Measurements from ENCODE around the gene CAMK1. TPM values are rescaled to one million over a fixed set of nuclear protein-coding genes. Genes with fewer than 3 reads are reported as not detected.
"Not testable (repeated sequence)": the region's sequence is repeated elsewhere in the genome, so short reads cannot be mapped to it uniquely, and the experiment has no call there.

CAMK1 gene
- total RNA-seq, 1 experiment from 2014 or later: 11.8 TPM

- Histone ChIP-seq H3K36me3 (peaks cover 21% of the 10 kb centered on the region), H3K4me3 (no peak overlapping the region), H3K27me3 (replicated peaks) (no peaks in the 10 kb centered on the region), H3K27ac (no peak overlapping the region), H3K4me1 (replicated peaks) (peaks cover 16% of the 10 kb centered on the region), H3K9me3 (replicated peaks) (no peaks in the 10 kb centered on the region)
- DNase-seq (ENCODE audit: low read depth in 1 of 2, low spot score in 2 of 2): no peak
These were observed 7.3 kb upstream of the CAMK1 start for GRCh38 chr3:9776896-9777693.

DNA sequence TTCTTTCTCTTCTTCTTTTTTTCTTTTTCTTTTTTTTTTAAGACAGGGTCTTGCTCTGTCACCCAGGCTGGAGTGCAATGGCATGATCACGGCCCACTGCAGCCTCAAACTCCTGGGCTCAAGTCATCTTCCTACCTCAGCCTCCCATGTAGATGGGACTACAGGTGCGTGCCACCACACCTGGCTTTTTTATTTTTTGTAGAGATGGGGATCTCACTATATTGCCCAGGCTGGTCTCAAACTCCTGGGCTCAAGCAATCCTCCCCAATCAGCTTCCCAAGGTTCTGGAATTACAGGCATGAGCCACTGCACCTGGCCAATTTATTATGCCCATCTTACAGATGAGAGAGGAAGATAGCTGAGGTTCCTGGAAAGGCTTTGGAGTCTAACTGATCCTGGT is 1.3 kb upstream of the CAMK1 start:
- H3K9me3 ChIP-seq (replicated peaks); DNase-seq (ENCODE audit: low read depth in 1 of 2, low spot score in 2 of 2); H3K27me3 ChIP-seq (replicated peaks); H3K4me1 ChIP-seq (replicated peaks); H3K36me3 ChIP-seq; H3K4me3 ChIP-seq; H3K27ac ChIP-seq: not testable (repeated sequence)

- no peaks in the 10 kb centered on the region for H3K9me3 ChIP-seq (replicated peaks)
- H3K27me3 ChIP-seq (replicated peaks): no peaks in the 10 kb centered on the region
- no peak overlapping the region for H3K27ac ChIP-seq
- DNase-seq (ENCODE audit: low read depth in 1 of 2, low spot score in 2 of 2): no peak
- H3K36me3 ChIP-seq: no peaks in the 10 kb centered on the region
- peaks cover 10% of the 10 kb centered on the region for H3K4me1 ChIP-seq (replicated peaks)
- H3K4me3 ChIP-seq: peak overlapping the region; percentile 39
These were observed 597 bp upstream of the CAMK1 start for GRCh38 chr3:9770276-9770812.

GRCh38 chr3:9769012-9769411 is 735 bp downstream of the CAMK1 start:
- H3K9me3 ChIP-seq (replicated peaks): no peaks in the 10 kb centered on the region
- no peaks in the 10 kb centered on the region for H3K27me3 ChIP-seq (replicated peaks)
- H3K27ac ChIP-seq: no peak overlapping the region
- no peak overlapping the region for H3K4me3 ChIP-seq
- no peaks in the 10 kb centered on the region for H3K36me3 ChIP-seq
- no peak for DNase-seq (ENCODE audit: low read depth in 1 of 2, low spot score in 2 of 2)
- H3K4me1 ChIP-seq (replicated peaks): peaks cover 10% of the 10 kb centered on the region

DNA sequence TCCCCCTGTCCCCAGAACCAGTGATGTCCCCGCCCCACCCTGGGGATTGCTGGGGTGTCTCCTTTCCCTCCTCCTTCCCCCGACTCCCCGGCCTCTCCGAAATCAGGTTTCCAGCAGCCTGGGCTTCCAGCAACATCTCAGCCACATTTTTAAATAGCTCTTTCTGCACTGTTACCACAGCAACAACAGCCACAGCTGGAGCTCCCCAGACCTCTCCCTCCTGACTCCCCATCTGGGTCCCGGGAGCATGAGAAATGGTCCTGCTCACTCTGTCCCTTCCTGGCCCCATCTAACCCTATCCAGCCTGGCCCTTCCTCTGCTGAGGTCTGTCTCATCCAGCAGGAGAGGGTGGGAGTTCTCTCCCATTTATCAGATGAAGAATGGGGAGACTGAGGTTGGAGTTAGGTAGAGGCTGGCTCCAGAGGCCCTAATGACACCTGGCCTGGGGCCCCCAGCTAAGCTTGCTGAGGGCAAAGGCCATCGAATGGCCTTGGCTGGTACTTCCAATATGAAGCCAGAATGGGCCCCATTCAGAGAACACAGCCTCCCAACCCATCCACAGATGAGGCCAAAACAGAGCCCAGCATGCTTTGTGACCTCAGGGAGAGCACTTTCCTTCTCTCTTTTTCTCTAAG is 1.5 kb downstream of the CAMK1 start:
- no peaks in the 10 kb centered on the region for H3K36me3 ChIP-seq
- DNase-seq (ENCODE audit: low read depth in 1 of 2, low spot score in 2 of 2): no peak
- H3K4me1 ChIP-seq (replicated peaks): peaks cover 10% of the 10 kb centered on the region
- no peaks in the 10 kb centered on the region for H3K9me3 ChIP-seq (replicated peaks)
- no peak overlapping the region for H3K27ac ChIP-seq
- no peaks in the 10 kb centered on the region for H3K27me3 ChIP-seq (replicated peaks)
- no peak overlapping the region for H3K4me3 ChIP-seq

GRCh38 chr3:9767418-9767817 is 2.3 kb downstream of the CAMK1 start:
- Histone ChIP-seq H3K4me3 (no peak overlapping the region), H3K27me3 (replicated peaks) (no peaks in the 10 kb centered on the region), H3K36me3 (no peaks in the 10 kb centered on the region), H3K27ac (no peak overlapping the region), H3K9me3 (replicated peaks) (no peaks in the 10 kb centered on the region), H3K4me1 (replicated peaks) (peaks cover 10% of the 10 kb centered on the region)
- DNase-seq (ENCODE audit: low read depth in 1 of 2, low spot score in 2 of 2): no peak

DNA sequence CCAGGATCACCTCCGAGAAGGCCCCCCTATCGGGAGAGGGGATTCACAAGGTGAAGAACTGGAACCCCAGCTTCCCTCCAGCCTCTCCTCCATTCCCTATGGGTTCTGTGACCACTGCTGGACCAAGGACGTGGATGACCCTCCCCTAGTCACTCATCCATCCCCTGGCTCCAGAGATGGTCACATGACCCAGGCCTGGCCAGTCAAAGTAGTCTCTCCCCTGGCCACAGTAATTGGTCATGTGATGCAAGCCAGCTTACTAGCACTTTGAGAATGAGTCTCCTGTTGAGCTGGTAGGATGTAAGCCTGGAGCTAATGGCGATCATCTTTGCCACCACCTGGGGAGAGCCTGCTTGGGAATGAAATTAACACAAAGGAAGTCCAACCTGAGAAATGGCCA is 3.9 kb downstream of the CAMK1 start:
- Histone ChIP-seq H3K4me3 (no peak overlapping the region), H3K27ac (no peak overlapping the region), H3K27me3 (replicated peaks) (no peaks in the 10 kb centered on the region), H3K4me1 (replicated peaks) (peaks cover 10% of the 10 kb centered on the region), H3K36me3 (no peaks in the 10 kb centered on the region), H3K9me3 (replicated peaks) (no peaks in the 10 kb centered on the region)
- DNase-seq (ENCODE audit: low read depth in 1 of 2, low spot score in 2 of 2): no peak

- H3K27me3 ChIP-seq (replicated peaks): no peaks in the 10 kb centered on the region
- H3K27ac ChIP-seq: no peak overlapping the region
- H3K9me3 ChIP-seq (replicated peaks): no peaks in the 10 kb centered on the region
- peaks cover 7% of the 10 kb centered on the region for H3K36me3 ChIP-seq
- DNase-seq (ENCODE audit: low read depth in 1 of 2, low spot score in 2 of 2): no peak
- no peaks in the 10 kb centered on the region for H3K4me1 ChIP-seq (replicated peaks)
- H3K4me3 ChIP-seq: no peak overlapping the region
These were observed 6.9 kb downstream of the CAMK1 start for GRCh38 chr3:9762871-9763270.

DNA sequence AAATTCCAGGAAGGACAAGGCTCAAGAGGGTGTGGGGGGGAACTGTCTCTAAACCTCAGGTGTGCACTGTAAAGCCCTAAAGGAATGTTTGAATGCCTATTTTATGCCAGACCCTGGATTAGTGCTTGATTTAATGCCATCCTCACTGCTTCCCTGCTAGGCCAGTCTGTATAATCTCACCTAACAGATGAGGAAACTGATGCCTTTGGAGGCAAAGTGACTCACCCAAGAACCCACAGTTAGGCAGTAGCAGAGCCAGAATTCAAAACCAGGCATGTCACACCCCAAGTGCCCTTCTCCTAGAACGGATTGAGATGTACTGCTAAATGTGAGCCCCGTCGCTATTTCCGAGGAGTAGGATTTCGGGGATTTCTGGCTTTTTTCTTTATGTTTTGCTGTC is 7.8 kb downstream of the CAMK1 start:
- DNase-seq (ENCODE audit: low read depth in 1 of 2, low spot score in 2 of 2): no peak
- no peaks in the 10 kb centered on the region for H3K9me3 ChIP-seq (replicated peaks)
- H3K36me3 ChIP-seq: peaks cover 14% of the 10 kb centered on the region
- H3K27me3 ChIP-seq (replicated peaks): no peaks in the 10 kb centered on the region
- H3K27ac ChIP-seq: no peak overlapping the region
- no peaks in the 10 kb centered on the region for H3K4me1 ChIP-seq (replicated peaks)
- H3K4me3 ChIP-seq: no peak overlapping the region

GRCh38 chr3:9760779-9761505 is 8.8 kb downstream of the CAMK1 start:
- Histone ChIP-seq H3K4me1 (replicated peaks) (no peaks in the 10 kb centered on the region), H3K9me3 (replicated peaks) (no peaks in the 10 kb centered on the region), H3K27me3 (replicated peaks) (no peaks in the 10 kb centered on the region), H3K27ac (no peak overlapping the region), H3K36me3 (peaks cover 23% of the 10 kb centered on the region), H3K4me3 (no peak overlapping the region)
- no peak for DNase-seq (ENCODE audit: low read depth in 1 of 2, low spot score in 2 of 2)

DNA sequence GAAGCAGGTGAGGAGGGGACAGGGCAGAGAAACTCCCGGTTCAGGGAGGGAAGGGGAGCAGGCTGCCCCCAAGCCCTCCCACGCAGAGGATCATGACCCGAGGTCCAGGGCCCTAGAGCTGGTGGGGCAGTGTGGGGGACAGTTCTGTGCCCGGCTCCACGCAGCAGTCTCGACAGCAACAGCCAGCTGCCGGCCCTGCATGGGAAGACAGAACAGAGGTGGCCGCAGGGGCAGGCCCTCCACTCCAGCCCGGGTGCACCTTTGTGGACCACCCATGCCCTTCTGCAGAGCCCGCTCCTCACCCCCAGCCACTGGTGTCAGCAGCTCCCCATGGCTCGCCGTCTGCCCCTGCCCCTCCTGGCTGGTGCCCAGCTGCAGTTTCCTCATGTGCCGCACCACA is 12.3 kb downstream of the CAMK1 start:
- no peak overlapping the region for H3K4me3 ChIP-seq
- no peaks in the 10 kb centered on the region for H3K27me3 ChIP-seq (replicated peaks)
- no peaks in the 10 kb centered on the region for H3K4me1 ChIP-seq (replicated peaks)
- no peaks in the 10 kb centered on the region for H3K9me3 ChIP-seq (replicated peaks)
- H3K27ac ChIP-seq: no peak overlapping the region
- DNase-seq (ENCODE audit: low read depth in 1 of 2, low spot score in 2 of 2): no peak
- H3K36me3 ChIP-seq: peaks cover 32% of the 10 kb centered on the region

DNA sequence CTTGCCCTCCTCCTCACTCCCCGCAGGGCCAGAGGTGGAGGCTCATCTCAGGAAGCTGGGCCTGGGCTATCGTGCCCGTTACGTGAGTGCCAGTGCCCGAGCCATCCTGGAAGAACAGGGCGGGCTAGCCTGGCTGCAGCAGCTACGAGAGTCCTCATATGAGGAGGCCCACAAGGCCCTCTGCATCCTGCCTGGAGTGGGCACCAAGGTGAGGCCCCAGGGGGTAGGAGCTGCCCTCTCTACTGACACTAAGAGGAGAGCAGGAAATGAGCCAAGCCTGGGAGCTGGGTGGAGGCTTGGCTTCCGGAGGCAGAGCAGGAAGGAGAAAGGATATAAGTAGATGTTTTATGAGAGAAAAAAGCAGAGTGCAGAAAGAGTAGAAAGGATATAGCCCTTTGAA is 15.1 kb downstream of the CAMK1 start:
- no peaks in the 10 kb centered on the region for H3K9me3 ChIP-seq (replicated peaks)
- DNase-seq (ENCODE audit: low read depth in 1 of 2, low spot score in 2 of 2): no peak
- peaks cover 45% of the 10 kb centered on the region for H3K36me3 ChIP-seq
- H3K27me3 ChIP-seq (replicated peaks): no peaks in the 10 kb centered on the region
- peaks cover 8% of the 10 kb centered on the region for H3K4me1 ChIP-seq (replicated peaks)
- no peak overlapping the region for H3K27ac ChIP-seq
- no peak overlapping the region for H3K4me3 ChIP-seq

- H3K27me3 ChIP-seq (replicated peaks): no peaks in the 10 kb centered on the region
- DNase-seq (ENCODE audit: low read depth in 1 of 2, low spot score in 2 of 2): peak in 1 of 2 experiments; percentile 10
These were observed 19.0 kb downstream of the CAMK1 start for GRCh38 chr3:9750556-9751411.

More at GRCh38 chr3:9750556-9751411, 19.0 kb downstream of the CAMK1 start:
- Histone ChIP-seq H3K27ac (no peak overlapping the region; the same call in 1 of the 2 replicates), H3K4me1 (replicated peaks) (peaks cover 17% of the 10 kb centered on the region), H3K4me3 (peak overlapping the region; percentile 46), H3K9me3 (replicated peaks) (no peaks in the 10 kb centered on the region), H3K36me3 (peaks cover 55% of the 10 kb centered on the region)
